Dedifferentiated amniotic fluid mesenchymal stem cell (primary cell): ENCODE data around the gene ENOX1.
"Not testable (repeated sequence)": the region's sequence is repeated elsewhere in the genome, so short reads cannot be mapped to it uniquely, and the experiment has no call there.

Source experiments
- DNase-seq: peaks from one replicate; pipeline ENCODE4 v3.0.0-alpha.2; 2016; ENCODE audit errors: extremely low spot score

Gene ENOX1

DNA sequence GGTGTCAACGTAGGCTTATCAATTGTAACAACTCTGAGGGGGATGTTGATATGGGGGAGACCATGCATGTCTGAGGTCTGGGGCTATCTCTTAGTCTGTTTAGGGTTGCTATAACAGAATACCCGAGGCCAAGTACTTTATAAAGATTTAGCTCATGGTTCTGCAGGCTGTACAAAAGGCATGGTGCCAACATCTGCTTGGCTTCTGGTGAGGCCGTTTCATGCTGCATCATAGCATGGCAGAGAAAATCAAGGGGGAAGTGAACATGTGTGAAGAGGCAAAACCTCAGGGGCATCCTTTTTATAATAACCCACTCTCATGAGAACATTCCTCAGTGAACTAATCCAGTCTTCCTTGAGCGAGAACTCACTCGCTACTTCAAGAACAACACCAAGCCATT is 353.8 kb downstream of the ENOX1 start:
- no peak for DNase-seq

DNA sequence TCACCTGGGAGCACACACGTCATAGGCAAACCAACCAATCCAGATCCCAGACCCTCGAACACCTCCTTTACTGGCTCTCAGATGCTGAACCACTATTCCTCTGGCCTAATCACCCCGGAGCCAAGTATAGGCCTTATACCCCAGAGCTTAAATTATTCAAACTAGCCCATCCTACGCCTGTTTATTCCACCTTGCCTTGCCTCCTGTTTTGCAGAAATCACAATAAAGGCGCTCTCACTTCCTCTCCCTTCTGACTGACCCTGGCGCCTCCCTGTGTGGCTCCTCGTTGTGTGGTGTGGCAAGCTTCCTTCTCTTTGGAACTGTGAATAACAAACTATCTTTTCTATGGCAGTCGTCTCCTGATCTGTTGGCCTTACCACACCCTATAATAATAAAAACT is 354.9 kb downstream of the ENOX1 start:
- DNase-seq, result no peak

DNA sequence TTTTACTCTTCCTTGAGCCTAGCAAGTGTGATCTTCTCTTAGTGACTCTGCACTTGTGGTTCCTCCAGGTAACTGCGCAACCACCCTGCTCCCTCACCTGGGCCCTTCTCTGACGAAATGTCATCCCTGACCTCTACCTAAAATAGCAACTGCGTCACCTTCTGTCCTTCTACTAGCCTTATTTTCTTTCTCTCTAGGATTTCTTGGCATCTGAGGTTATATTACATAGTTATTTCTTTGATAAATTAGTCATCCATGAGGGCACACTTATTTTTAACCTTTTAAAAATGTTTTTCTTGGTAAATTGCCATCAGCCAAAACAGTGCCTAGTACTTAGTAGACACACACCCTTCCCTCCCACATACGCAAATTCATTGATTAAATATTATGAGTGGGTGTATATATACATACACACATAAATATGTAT is 355.5 kb downstream of the ENOX1 start:
- DNase-seq, result no peak

GRCh38 chr13:43428545-43429296 is 358.1 kb downstream of the ENOX1 start:
- no peak for DNase-seq

- DNase-seq, result no peak
Observed at GRCh38 chr13:43426355-43426754, 360.4 kb downstream of the ENOX1 start.

- DNase-seq, result no peak
Observed at GRCh38 chr13:43425234-43425633, 361.5 kb downstream of the ENOX1 start.

GRCh38 chr13:43424412-43424811 is 362.4 kb downstream of the ENOX1 start:
- DNase-seq, result no peak

GRCh38 chr13:43422116-43422515 is 364.7 kb downstream of the ENOX1 start:
- DNase-seq, result peak; percentile 6

DNA sequence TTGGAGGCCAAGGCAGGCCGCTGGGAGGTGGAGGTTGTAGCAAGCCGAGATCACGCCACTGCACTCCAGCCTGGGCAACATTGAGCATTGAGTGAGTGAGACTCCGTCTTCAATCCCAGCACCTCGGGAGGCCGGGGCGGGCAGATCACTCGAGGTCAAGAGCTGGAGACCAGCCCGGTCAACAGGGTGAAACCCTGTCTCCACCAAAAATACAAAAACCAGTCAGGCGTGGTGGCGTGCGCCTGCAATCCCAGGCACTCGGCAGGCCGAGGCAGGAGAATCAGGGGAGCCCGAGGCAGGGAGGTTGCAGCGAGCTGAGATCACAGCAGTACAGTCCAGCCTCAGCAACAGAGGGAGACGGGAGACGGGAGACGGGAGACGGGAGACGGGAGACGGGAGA is 369.9 kb downstream of the ENOX1 start:
- not testable (repeated sequence) for DNase-seq

- DNase-seq, result not testable (repeated sequence)
Observed at GRCh38 chr13:43416408-43416807, 370.4 kb downstream of the ENOX1 start.

GRCh38 chr13:43415903-43416391 is 370.8 kb downstream of the ENOX1 start:
- not testable (repeated sequence) for DNase-seq

GRCh38 chr13:43414111-43414510 is 372.7 kb downstream of the ENOX1 start:
- DNase-seq, result no peak

GRCh38 chr13:43411741-43412140 is 375.0 kb downstream of the ENOX1 start:
- DNase-seq, result no peak

GRCh38 chr13:43411211-43411610 is 375.6 kb downstream of the ENOX1 start:
- DNase-seq, result no peak

DNA sequence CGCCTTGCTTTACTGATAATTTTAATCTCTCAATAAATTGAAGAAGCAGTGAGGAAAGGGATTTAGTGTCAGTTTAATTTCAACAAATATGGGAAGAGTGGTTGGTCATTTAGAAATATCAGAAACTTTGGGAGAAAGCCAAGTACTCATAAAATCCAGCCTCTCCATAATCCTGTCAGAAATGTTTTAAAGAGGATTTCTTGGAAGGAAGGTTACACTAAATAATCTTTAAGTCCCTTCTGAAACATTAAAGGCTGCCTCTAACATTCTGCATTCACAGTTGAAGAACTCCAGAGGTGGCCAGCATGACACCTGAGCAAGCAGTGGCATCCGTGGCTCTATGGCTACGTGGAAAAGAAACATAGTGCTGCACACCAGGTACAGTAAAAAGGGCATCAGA is 378.5 kb downstream of the ENOX1 start:
- no peak for DNase-seq

GRCh38 chr13:43407023-43407581 is 379.7 kb downstream of the ENOX1 start:
- no peak for DNase-seq

- no peak for DNase-seq
Observed at GRCh38 chr13:43405457-43405856, 381.3 kb downstream of the ENOX1 start.

DNA sequence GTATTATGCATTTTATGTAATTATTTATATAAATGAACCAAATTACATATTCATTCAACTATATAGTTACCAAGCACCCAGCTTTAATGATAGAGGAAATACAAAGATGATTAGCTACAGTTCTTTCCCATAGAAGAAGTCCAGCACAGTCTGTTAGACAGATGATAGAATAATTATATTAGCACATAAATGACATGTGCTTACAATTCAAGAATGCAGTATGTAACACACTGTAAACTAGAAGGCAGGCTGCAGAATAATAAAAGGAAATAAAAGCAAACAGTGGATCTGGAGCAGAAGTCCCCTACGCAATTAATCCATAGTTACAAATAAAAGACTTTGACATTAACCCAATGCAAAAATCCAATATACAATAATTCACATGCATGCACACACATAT is 384.4 kb downstream of the ENOX1 start:
- DNase-seq, result no peak

DNA sequence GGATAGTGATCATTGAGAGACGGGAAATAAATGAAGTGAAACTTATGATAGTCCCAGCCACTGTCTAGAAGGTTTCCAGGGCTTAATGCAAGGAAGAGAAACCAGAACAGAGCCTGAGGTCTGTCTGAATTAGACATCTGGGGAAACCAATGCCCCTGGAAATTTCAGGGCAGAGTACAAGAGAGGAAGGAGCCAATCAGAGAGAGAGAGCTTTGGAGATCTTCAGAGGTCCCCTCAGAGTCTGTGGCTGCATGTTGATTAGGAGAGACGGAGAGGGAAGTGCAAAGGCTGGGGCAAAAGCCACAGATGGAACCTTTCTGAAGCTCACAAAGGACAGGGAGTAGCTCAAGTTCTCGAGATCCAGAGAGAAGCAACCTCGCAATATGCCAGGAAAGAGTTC is 385.4 kb downstream of the ENOX1 start:
- DNase-seq, result no peak

DNA sequence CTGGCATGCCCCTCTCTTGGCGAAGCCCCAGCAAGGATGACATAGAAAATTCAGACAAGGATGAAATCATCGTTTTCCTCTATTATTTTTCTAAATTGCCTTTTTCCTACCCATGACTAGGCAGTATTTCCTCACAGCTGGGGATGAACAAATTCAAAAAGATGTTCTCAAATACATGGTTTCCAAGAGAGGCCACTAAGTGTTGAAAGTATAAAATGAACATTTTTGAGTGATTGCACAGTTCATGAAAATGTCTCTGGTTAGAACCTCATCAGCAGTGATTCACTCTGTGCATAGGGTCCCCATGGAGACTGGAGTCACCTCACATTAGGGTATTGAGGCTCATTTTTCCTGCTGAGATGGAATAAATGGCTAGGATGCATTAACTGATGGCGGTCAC is 389.7 kb downstream of the ENOX1 start:
- DNase-seq, result peak; percentile 16

DNA sequence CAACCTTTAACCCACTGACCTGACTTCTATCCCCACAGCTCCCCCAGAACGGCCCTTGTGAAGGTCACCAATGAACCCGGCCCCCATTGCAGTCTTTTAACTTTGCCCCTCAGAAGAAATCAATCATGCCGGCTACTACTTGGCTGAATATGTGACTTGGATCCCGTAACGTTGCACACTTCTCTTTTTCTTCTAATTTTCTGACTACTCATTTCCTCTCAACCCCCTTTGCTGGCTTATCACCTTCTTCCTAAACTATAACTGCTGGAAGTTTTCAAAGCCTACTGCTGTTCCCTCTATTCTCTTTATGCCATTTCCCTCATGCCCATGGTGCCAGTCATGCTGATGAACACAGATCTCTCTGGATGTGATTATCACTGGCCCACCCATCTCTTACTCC is 395.7 kb downstream of the ENOX1 start:
- no peak for DNase-seq

DNA sequence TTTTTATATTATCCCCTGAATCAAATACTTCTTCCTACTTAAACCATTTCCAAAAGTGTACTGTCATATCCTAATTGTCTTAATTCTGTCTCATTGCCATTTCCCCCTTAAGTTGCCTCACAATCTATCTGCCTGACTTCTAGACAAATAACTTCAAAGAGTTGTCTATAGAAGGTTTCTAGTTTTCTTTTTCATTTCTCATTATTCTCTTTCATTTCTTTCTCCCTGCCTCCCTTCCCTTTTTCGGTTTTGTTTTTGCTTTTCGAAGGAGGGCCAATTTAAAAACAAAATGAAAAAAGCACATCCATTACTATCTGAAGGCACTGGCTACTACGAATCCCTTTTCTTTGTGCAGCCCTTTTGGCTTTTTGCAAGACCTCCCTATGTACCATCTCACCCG is 396.2 kb downstream of the ENOX1 start:
- no peak for DNase-seq

GRCh38 chr13:43389983-43390382 is 396.8 kb downstream of the ENOX1 start:
- DNase-seq, result no peak

- DNase-seq, result peak; percentile 30
Observed at GRCh38 chr13:43389573-43389972, 397.2 kb downstream of the ENOX1 start.
